ENCODE measurements around the gene YWHAH. TPM values are rescaled to one million over a fixed set of nuclear protein-coding genes. Genes with fewer than 3 reads are reported as not detected.

The YWHAH gene
- total and polyA plus RNA-seq, 8 donors: 40.2 to 106 (median 48.0) TPM

DNA sequence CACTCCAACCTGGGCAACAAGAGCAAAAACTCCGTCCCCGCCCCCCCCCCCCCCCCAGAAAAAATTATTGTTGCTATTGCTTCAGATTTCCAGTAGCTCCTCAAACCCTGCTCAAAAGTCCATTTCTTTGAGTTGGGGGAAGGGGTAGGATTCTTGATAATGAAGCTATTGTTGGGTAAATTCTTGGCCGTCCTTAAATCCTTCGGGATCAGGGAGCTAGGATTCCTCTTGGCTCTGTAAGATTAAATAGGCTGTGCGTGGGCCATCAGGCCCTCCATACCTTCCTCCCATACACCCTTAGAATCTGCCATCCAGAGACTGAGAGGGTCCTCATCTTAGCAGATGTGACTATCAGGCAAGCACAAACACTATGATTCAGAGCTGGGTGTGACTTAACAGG is 16.4 kb downstream of the YWHAH start:
- TF ChIP-seq, protein P1, sequence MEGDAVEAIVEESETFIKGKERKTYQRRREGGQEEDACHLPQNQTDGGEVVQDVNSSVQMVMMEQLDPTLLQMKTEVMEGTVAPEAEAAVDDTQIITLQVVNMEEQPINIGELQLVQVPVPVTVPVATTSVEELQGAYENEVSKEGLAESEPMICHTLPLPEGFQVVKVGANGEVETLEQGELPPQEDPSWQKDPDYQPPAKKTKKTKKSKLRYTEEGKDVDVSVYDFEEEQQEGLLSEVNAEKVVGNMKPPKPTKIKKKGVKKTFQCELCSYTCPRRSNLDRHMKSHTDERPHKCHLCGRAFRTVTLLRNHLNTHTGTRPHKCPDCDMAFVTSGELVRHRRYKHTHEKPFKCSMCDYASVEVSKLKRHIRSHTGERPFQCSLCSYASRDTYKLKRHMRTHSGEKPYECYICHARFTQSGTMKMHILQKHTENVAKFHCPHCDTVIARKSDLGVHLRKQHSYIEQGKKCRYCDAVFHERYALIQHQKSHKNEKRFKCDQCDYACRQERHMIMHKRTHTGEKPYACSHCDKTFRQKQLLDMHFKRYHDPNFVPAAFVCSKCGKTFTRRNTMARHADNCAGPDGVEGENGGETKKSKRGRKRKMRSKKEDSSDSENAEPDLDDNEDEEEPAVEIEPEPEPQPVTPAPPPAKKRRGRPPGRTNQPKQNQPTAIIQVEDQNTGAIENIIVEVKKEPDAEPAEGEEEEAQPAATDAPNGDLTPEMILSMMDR (IDR thresholded peaks at IDR 0.05): no peak
- H3K4me3 ChIP-seq: no peak overlapping the region
- H3K4me1 ChIP-seq: no peaks in the 10 kb centered on the region
- H3K9me3 ChIP-seq: no peaks in the 10 kb centered on the region
- intact Hi-C loops (cut with DNase I): loop anchor here in 1 of 3 donors (10.0 kb wide), 1 partner anchor 296 kb away; the partner anchor contains the start of gene PISD
- no peak overlapping the region for H3K27ac ChIP-seq
- peaks cover 4 to 24% (median 6%) of the 10 kb centered on the region in 3 donors for H3K36me3 ChIP-seq
- DNase-seq (no peak), ATAC-seq (no peak), FAIRE-seq (no peak)
- WGBS, 2 donors: 52 to 57% methylated on average over 5 of the region's 5 CpGs
- H3K27me3 ChIP-seq: no peaks in the 10 kb centered on the region

DNA sequence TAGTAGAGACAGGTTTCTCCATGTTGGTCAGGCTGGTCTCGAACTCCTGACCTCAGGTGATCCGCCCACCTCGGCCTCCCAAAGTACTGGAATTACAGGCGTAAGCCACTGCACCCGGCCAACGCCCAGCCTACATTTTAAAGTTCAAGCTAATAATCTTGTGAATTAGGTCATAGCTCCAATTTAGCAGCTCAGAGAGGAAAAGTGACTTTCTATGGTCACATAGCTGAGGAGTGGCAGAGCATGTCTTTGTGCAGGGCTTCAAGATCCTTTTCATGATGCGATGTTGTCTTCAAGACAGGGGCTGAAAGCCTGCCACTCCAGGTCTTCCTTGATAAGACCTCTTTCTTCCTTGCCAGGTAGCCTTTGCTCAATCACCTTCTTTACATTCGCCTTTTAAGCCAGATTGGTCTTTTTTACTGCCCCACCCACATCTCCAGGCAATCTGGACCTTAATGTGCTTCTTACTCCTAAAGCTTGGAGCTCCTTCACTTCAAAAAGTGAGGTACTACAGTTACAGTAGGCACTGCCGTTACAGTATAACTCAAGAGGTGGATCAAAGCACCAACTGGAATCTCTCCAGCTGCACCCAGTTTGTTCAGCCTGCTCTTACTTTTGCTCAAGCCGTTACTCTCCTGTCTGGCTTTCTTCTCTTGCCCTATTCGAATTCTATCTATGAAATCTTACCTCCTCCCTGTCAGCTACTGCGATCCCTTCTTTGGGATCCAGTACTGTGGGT is 18.2 kb downstream of the YWHAH start:
- Histone ChIP-seq H3K4me1 (no peaks in the 10 kb centered on the region), H3K36me3 (peaks cover 0 to 9% (median 0%) of the 10 kb centered on the region in 3 donors), H3K27ac (no peak overlapping the region), H3K27me3 (no peaks in the 10 kb centered on the region), H3K9me3 (no peaks in the 10 kb centered on the region), H3K4me3 (no peak overlapping the region)
- no peak for ATAC-seq
- no peak for FAIRE-seq
- no peak for DNase-seq
- TF ChIP-seq, protein P1 (IDR thresholded peaks at IDR 0.05): no peak
- intact Hi-C loops (cut with DNase I): loop anchor here in 1 of 3 donors (10.0 kb wide), 1 partner anchor 298 kb away; the partner anchor contains the start of gene PISD
- 67 to 68% methylated on average over 11 to 12 of the region's 12 CpGs for WGBS, 2 donors

DNA sequence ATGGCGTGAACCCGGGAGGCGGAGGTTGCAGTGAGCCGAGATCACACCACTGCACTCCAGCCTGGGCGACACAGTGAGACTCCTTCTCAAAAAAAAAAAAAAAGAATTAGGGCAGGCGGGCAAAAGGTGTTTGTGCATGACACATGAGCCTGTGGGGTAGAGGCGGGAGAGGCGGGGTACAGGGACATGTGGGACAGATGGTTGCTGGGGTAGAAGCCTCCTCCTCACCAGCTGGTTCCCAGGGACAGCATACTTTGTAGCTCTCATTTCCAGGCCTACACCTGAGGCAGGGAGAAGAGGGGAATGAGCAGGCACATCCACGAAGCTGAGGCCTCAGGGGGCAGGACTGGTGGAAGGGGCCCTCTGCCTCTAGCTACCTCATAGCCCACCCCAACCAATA is 23.7 kb downstream of the YWHAH start:
- Histone ChIP-seq H3K4me3 (no peak overlapping the region), H3K36me3 (no peaks in the 10 kb centered on the region), H3K27ac (no peak overlapping the region), H3K9me3 (no peaks in the 10 kb centered on the region), H3K4me1 (peaks cover 0 to 3% (median 3%) of the 10 kb centered on the region in 3 donors), H3K27me3 (no peaks in the 10 kb centered on the region)
- TF ChIP-seq, protein P1 (IDR thresholded peaks at IDR 0.05): no peak
- whole genome bisulfite sequencing, 2 donors: 86 to 93% methylated on average over 9 of the region's 9 CpGs
- DNase-seq (no peak), FAIRE-seq (no peak), ATAC-seq (no peak)
- intact Hi-C loops (cut with DNase I): loop anchor here in 1 of 3 donors (10.0 kb wide), 1 partner anchor 303 kb away; the partner anchor contains the start of gene PISD

DNA sequence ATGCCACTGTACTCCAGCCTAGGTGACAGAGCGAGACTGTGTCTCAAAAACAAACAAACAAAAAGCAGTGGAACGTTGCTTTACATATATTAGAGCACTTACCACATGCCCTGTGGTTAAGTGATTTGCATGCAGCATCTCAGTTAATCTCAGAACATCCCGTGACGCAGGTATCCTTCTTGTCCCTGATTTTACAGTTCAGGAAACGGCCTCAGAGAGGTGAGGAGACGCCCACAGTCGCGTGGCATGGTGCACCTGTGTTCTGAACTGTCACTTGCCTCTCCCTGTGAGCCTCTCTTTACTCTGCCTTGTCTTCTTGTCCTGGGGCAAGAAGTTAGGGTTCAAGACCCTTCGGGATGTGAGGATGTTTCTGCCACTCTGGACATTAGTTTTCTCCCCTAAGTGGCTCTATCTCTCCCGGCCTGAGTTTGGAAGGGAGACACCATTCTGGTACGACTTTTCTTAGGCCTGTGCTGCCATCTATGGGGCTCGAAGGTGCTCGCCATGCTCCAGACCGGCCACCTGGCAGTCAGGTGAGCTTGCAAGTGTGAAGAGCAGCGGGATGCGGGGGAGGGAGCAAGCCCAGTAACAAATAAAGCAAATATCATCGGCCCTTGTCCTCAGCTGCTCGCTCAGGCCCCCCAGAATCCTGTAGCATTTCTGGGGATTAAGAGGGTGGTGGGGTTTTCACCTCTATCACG is 25.6 kb downstream of the YWHAH start:
- no peak overlapping the region for H3K27ac ChIP-seq
- intact Hi-C loops (cut with DNase I): loop anchor here in 1 of 3 donors (10.0 kb wide), 2 partner anchors 305 to 505 kb away; partner anchors contain the start of genes FBXO7 and PISD
- WGBS, 2 donors: 19 to 23% methylated on average over 19 of the region's 19 CpGs

More for the DNA sequence above, 25.6 kb downstream of the YWHAH start:
- Histone ChIP-seq H3K36me3 (no peaks in the 10 kb centered on the region), H3K4me3 (peak overlapping the region; percentile 7 to 55 (median 33)), H3K4me1 (peaks cover 0 to 3% (median 3%) of the 10 kb centered on the region in 3 donors), H3K9me3 (no peaks in the 10 kb centered on the region), H3K27me3 (no peaks in the 10 kb centered on the region)
- ATAC-seq (peak; percentile 91 to 94 (median 92)), DNase-seq (peak; percentile 73 to 92 (median 80)), FAIRE-seq (no peak)
- TF ChIP-seq, protein P1 (IDR thresholded peaks at IDR 0.05): peak in 1 of 4 donors; percentile 17
